VCaP (cell line): ENCODE data around the gene NME5.

ENCODE experiments used
- H3K27ac ChIP-seq: fragments of 450-650 bp; 2 replicates; pipeline ENCODE4 v1.5.1; 2017
- CTCF ChIP-seq: fragments of 450-650 bp; conservative IDR thresholded peaks from 2 replicates; pipeline ENCODE4 v1.5.1; 2017; ENCODE audit warnings: mild to moderate bottlenecking, moderate library complexity

NME5 gene

GRCh38 chr5:138178516-138179276, 39.5 kb upstream of the NME5 start, which contains the start of the genes BRD8 and KIF20A:
Gene BRD8 (minus strand): TSS chr5:138178630. CDS start chr5:138178614, 16 bp downstream.
Gene KIF20A (plus strand): TSS chr5:138179112. CDS start chr5:138179681, 569 bp downstream.
- no peak for TF ChIP-seq CTCF

GRCh38 chr5:138177941-138178515, 38.8 kb upstream of the NME5 start:
- peak overlapping the region; percentile 96 for H3K27ac ChIP-seq
- TF ChIP-seq CTCF, result no peak

More at GRCh38 chr5:138178516-138179276, 39.5 kb upstream of the NME5 start, which contains the start of the genes BRD8 and KIF20A:
- peak within 1 kb of the TSS; percentile 96 for H3K27ac ChIP-seq

GRCh38 chr5:138170299-138170698, 31.1 kb upstream of the NME5 start:
- TF ChIP-seq CTCF, result no peak
- no peak overlapping the region for H3K27ac ChIP-seq

GRCh38 chr5:138169124-138169523, 29.9 kb upstream of the NME5 start:
- no peak for TF ChIP-seq CTCF
- no peak overlapping the region for H3K27ac ChIP-seq

GRCh38 chr5:138163721-138164120, 24.5 kb upstream of the NME5 start:
- no peak overlapping the region for H3K27ac ChIP-seq
- no peak for TF ChIP-seq CTCF

- TF ChIP-seq CTCF, result no peak
- H3K27ac ChIP-seq, result no peak overlapping the region
Observed at GRCh38 chr5:138160706-138161105, 21.5 kb upstream of the NME5 start.

GRCh38 chr5:138159666-138160065, 20.4 kb upstream of the NME5 start:
- no peak for TF ChIP-seq CTCF
- no peak overlapping the region for H3K27ac ChIP-seq
